Glutamatergic neuron (in vitro differentiated cells): ENCODE results near the gene PNKD. TPM values are rescaled to one million over a fixed set of nuclear protein-coding genes. Genes with fewer than 3 reads are reported as not detected.

Source experiments
- DNase-seq: peaks from one replicate; pipeline ENCODE4 v3.0.0; 2022
- H3K27ac Mint-ChIP-seq: one replicate; pipeline ENCODE4 v1.8.0; 2020; ENCODE audit warnings: mild to moderate bottlenecking, mixed read lengths, inconsistent platforms; ENCODE audit not compliant: unreplicated experiment
- H3K27me3 Mint-ChIP-seq: one replicate; pipeline ENCODE4 v1.8.0; 2020; ENCODE audit warnings: mild to moderate bottlenecking, moderate library complexity, mixed read lengths, inconsistent platforms; ENCODE audit not compliant: unreplicated experiment
- H3K36me3 Mint-ChIP-seq: one replicate; pipeline ENCODE4 v1.8.0; 2020; ENCODE audit warnings: mild to moderate bottlenecking, mixed read lengths, inconsistent platforms; ENCODE audit not compliant: unreplicated experiment
- H3K4me1 Mint-ChIP-seq: one replicate; pipeline ENCODE4 v1.8.0; 2020; ENCODE audit warnings: mild to moderate bottlenecking, low read depth, mixed read lengths, inconsistent platforms; ENCODE audit not compliant: unreplicated experiment
- H3K4me3 Mint-ChIP-seq: one replicate; pipeline ENCODE4 v1.8.0; 2020; ENCODE audit warnings: mild to moderate bottlenecking, mixed read lengths, inconsistent platforms; ENCODE audit not compliant: unreplicated experiment
- H3K9me3 Mint-ChIP-seq: one replicate; pipeline ENCODE4 v1.8.0; 2020; ENCODE audit warnings: mild to moderate bottlenecking, moderate library complexity, mixed read lengths, inconsistent platforms; ENCODE audit not compliant: unreplicated experiment
- CTCF ChIP-seq: fragments of 200-600 bp; sonication (generic); IDR thresholded peaks from one replicate; pipeline ENCODE4 v1.5.0; 2021; ENCODE audit not compliant: partially characterized antibody, unreplicated experiment
- total RNA-seq: library from RNA; stranded (reverse); fragmentation: NEBNext Ultra II Directional; extraction: Animal tissue kit (Norgen Biotek cat#: 25700); gene quantifications from one replicate; pipeline ENCODE4 v1.2.1, GENCODE V29; 2021; ENCODE audit not compliant: unreplicated experiment

PNKD gene
- total RNA-seq, 1 donor from 2014 or later, result 44.2 TPM

DNA sequence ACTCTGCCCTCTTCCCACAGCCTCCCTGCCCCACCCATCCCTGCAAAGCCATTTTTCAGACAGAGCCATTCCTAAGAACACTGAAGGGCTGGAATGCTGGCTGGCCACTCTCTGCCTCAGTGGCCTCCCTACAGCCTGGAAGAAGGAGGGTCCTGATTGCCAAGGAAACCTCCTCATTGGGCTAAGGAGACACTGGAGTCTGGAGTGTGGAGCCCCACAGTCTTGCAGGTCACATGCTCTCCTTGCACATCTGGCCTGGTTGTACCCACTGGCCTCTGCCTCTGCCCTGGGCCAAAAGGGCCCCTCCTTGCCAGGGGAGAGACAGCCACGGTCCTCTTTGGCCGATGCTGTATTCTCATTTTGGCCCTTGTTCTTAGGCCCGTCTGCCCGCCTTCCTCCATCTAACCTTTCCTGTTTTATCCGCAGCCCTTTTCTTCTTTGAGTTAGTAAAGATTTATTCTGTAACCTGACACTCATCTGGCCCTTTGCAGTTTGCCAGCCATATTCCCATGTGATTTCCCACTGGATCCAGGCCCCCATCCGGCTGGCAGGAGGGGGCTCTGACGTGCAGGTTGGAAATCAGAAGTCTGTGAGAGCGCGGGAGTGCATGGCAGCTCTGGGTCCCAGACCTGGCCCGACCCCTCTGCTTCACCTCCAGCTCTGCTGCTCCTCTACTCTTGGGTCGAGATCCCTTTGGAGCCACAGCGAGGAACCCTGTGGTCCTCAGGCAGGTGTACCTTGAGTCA, 75.3 kb downstream of the PNKD start:
- peaks cover 7% of the 10 kb centered on the region for H3K9me3 Mint-ChIP-seq
- no peak for DNase-seq
- H3K4me1 Mint-ChIP-seq, result peaks cover 14% of the 10 kb centered on the region
- H3K36me3 Mint-ChIP-seq, result peaks cover 4% of the 10 kb centered on the region
- peaks cover 10% of the 10 kb centered on the region for H3K27me3 Mint-ChIP-seq
- H3K4me3 Mint-ChIP-seq, result no peak overlapping the region
- no peak for TF ChIP-seq CTCF
- H3K27ac Mint-ChIP-seq, result no peak overlapping the region

GRCh38 chr2:218347172-218347571, 76.9 kb downstream of the PNKD start:
- Mint-ChIP-seq H3K27me3 (peaks cover 7% of the 10 kb centered on the region), H3K9me3 (peaks cover 10% of the 10 kb centered on the region), H3K36me3 (peaks cover 9% of the 10 kb centered on the region), H3K4me3 (no peak overlapping the region), H3K4me1 (peaks cover 14% of the 10 kb centered on the region), H3K27ac (no peak overlapping the region)
- DNase-seq, result no peak
- no peak for TF ChIP-seq CTCF

DNA sequence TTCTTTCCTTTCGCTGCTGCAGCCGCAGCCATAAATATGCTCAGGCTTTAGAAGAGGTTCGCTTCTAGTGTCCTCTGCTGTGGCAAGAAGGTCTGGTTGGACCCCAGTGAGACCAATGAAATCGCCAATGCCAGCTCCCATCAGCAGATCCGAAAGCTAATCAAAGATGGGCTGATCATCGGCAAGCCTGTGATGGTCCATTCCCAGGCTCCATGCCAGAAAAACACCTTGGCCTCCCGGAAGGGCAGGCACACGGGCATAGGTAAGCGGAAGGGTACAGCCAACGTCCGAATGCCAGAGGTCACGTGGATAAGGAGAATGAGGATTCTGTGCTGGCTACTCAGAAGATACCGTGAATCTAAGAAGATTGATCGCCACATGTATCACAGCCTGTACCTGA, 83.7 kb downstream of the PNKD start:
- Mint-ChIP-seq H3K4me1 (peaks cover 2% of the 10 kb centered on the region), H3K27ac (no peak overlapping the region), H3K9me3 (peaks cover 9% of the 10 kb centered on the region), H3K4me3 (no peak overlapping the region), H3K27me3 (peaks cover 7% of the 10 kb centered on the region), H3K36me3 (peaks cover 9% of the 10 kb centered on the region)
- DNase-seq, result no peak
- no peak for TF ChIP-seq CTCF

DNA sequence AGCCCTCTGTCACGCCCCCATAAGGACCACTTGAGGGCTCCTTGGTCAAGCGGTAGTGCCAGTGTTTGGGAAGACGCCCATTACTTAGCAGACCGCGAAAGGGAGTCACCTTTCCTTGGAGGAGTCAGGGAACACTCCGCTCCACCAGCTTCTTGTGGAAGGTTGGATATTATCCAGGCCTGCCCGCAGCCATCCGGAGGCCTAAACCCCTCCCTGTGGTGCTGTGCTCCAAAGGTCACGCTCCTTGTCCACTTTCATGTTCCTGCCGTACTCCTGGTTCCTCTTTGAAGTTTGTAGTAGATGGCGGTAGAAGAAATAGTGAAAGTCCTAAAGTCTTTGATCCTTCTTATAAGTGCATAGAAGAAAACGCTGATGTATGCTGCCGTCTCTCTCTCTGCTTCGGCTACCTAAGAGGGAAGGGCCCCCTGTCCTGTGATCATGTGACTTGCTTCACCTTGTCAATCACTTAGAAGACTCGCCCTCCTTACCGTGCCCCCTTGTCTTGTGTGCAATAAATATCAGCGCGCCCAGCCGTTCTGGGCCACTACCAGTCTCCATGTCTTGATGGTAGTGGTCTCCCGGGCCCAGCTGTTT, 84.6 kb downstream of the PNKD start:
- Mint-ChIP-seq H3K27ac (no peak overlapping the region), H3K4me3 (no peak overlapping the region), H3K36me3 (peaks cover 5% of the 10 kb centered on the region), H3K4me1 (peaks cover 2% of the 10 kb centered on the region), H3K9me3 (peaks cover 6% of the 10 kb centered on the region), H3K27me3 (peaks cover 5% of the 10 kb centered on the region)
- DNase-seq, result no peak
- TF ChIP-seq CTCF, result no peak
